Measurements from ENCODE around the gene HS3ST3A1.

HS3ST3A1 gene

DNA sequence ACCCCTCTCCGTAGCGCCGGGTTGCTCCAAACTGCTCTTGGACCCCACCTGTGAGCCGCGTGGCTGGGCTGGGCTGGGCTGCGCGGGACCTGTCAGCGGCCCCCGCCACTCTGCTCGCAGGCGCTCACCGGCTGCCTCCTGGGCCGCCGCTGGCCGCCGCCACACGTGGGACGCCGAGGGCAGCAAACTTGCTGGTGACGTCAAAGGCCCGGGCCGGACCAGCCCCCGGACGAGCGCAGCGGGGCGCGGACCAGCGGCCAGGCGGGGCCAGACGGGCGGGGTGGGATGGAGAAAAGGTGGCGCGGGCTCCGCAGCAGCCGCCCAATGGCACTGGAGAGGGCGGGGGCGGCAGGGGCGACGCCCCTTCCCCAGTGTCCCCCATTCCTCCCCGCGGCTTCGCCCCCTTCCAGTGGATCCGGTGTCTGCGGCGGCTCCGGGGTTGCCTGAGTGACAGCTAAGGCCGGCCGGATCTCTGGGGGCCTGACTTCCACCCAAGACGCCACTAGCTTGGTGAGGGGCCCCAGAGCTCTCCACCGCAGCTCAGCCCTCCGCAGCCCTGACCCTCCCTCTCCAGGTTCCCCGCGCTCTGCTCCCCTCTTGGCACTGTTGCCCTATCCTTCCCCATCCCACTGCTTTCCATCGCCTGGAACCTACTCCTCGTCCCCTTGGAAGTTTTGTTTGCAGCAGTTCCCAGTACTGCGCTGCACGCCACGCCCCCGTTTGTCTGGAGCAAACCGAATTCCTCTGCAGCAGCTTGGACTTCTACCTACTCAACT is at the start of gene HS3ST3A1:
Gene HS3ST3A1, minus strand, starts transcription at position 154 of the 776 bp plus-strand sequence. CDS start 800 bp downstream, outside the sequence.
- peak within 1 kb of the TSS; percentile 72 for H3K4me3 ChIP-seq (ENCODE audit: low read length)
- no peaks in the 10 kb centered on the region for H3K9me3 ChIP-seq (ENCODE audit: control insufficient read depth, low read depth, low read length)
- H3K36me3 ChIP-seq (ENCODE audit: control insufficient read depth, low read depth, low read length), result no peaks in the 10 kb centered on the region
- H3K4me1 ChIP-seq (ENCODE audit: control insufficient read depth, low read depth, low read length), result peaks cover 11% of the 10 kb centered on the region
- H3K27ac ChIP-seq (ENCODE audit: low read length), result no peak within 1 kb of the TSS
- peak within 1 kb of the TSS; percentile 43 for H3K9ac ChIP-seq (ENCODE audit: low read length)
- peaks cover 33% of the 10 kb centered on the region for H3K27me3 ChIP-seq (ENCODE audit: control insufficient read depth, insufficient read depth, low read length)

GRCh38 chr17:13650096-13650675 is 48.5 kb upstream of the HS3ST3A1 start:
- Histone ChIP-seq H3K36me3 (ENCODE audit: control insufficient read depth, low read depth, low read length) (no peaks in the 10 kb centered on the region), H3K9ac (ENCODE audit: low read length) (no peak overlapping the region), H3K4me3 (ENCODE audit: low read length) (no peak overlapping the region), H3K4me1 (ENCODE audit: control insufficient read depth, low read depth, low read length) (no peaks in the 10 kb centered on the region), H3K27ac (ENCODE audit: low read length) (no peak overlapping the region), H3K27me3 (ENCODE audit: control insufficient read depth, insufficient read depth, low read length) (no peaks in the 10 kb centered on the region), H3K9me3 (ENCODE audit: control insufficient read depth, low read depth, low read length) (no peaks in the 10 kb centered on the region)

- H3K4me3 ChIP-seq (ENCODE audit: low read length), result no peak overlapping the region
Measured at GRCh38 chr17:13647543-13648021, 45.9 kb upstream of the HS3ST3A1 start.

GRCh38 chr17:13646969-13647542 is 45.3 kb upstream of the HS3ST3A1 start:
- H3K4me1 ChIP-seq (ENCODE audit: control insufficient read depth, low read depth, low read length), result peaks cover 10% of the 10 kb centered on the region

More at GRCh38 chr17:13647543-13648021, 45.9 kb upstream of the HS3ST3A1 start:
- peaks cover 10% of the 10 kb centered on the region for H3K4me1 ChIP-seq (ENCODE audit: control insufficient read depth, low read depth, low read length)
- no peaks in the 10 kb centered on the region for H3K36me3 ChIP-seq (ENCODE audit: control insufficient read depth, low read depth, low read length)
- no peaks in the 10 kb centered on the region for H3K27me3 ChIP-seq (ENCODE audit: control insufficient read depth, insufficient read depth, low read length)
- no peaks in the 10 kb centered on the region for H3K9me3 ChIP-seq (ENCODE audit: control insufficient read depth, low read depth, low read length)
- H3K9ac ChIP-seq (ENCODE audit: low read length), result no peak overlapping the region
- no peak overlapping the region for H3K27ac ChIP-seq (ENCODE audit: low read length)

DNA sequence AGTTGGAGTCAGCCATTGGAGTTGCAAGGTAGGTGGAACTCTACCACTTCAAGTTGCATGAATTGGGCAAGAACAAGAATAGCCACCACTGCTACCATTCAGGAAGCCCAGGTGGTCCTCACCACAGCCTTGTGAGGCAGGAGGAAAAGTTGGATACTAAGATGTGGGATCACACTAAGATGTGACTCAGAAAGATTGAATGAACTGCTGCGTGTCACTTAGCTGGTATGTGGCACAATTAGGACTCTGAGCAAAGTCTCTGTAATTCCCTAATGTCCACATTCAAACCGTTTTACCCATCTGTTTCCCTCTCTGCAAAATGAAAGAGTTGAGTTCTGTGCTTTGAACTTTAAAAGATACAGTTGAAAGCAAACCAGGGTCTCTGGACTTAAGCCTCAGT is 44.7 kb upstream of the HS3ST3A1 start:
- Histone ChIP-seq H3K9me3 (ENCODE audit: control insufficient read depth, low read depth, low read length) (no peaks in the 10 kb centered on the region), H3K27ac (ENCODE audit: low read length) (no peak overlapping the region), H3K4me3 (ENCODE audit: low read length) (no peak overlapping the region), H3K27me3 (ENCODE audit: control insufficient read depth, insufficient read depth, low read length) (no peaks in the 10 kb centered on the region), H3K9ac (ENCODE audit: low read length) (no peak overlapping the region), H3K4me1 (ENCODE audit: control insufficient read depth, low read depth, low read length) (peaks cover 10% of the 10 kb centered on the region), H3K36me3 (ENCODE audit: control insufficient read depth, low read depth, low read length) (no peaks in the 10 kb centered on the region)

More at GRCh38 chr17:13646969-13647542, 45.3 kb upstream of the HS3ST3A1 start:
- no peak overlapping the region for H3K4me3 ChIP-seq (ENCODE audit: low read length)
- no peak overlapping the region for H3K27ac ChIP-seq (ENCODE audit: low read length)
- no peaks in the 10 kb centered on the region for H3K9me3 ChIP-seq (ENCODE audit: control insufficient read depth, low read depth, low read length)
- H3K36me3 ChIP-seq (ENCODE audit: control insufficient read depth, low read depth, low read length), result no peaks in the 10 kb centered on the region
- H3K9ac ChIP-seq (ENCODE audit: low read length), result no peak overlapping the region
- no peaks in the 10 kb centered on the region for H3K27me3 ChIP-seq (ENCODE audit: control insufficient read depth, insufficient read depth, low read length)

- H3K9ac ChIP-seq (ENCODE audit: low read length), result no peak overlapping the region
- H3K4me3 ChIP-seq (ENCODE audit: low read length), result no peak overlapping the region
- H3K27me3 ChIP-seq (ENCODE audit: control insufficient read depth, insufficient read depth, low read length), result no peaks in the 10 kb centered on the region
- no peak overlapping the region for H3K27ac ChIP-seq (ENCODE audit: low read length)
- peaks cover 35% of the 10 kb centered on the region for H3K4me1 ChIP-seq (ENCODE audit: control insufficient read depth, low read depth, low read length)
- no peaks in the 10 kb centered on the region for H3K36me3 ChIP-seq (ENCODE audit: control insufficient read depth, low read depth, low read length)
- no peaks in the 10 kb centered on the region for H3K9me3 ChIP-seq (ENCODE audit: control insufficient read depth, low read depth, low read length)
Measured at GRCh38 chr17:13643180-13643579, 41.5 kb upstream of the HS3ST3A1 start.

- no peak overlapping the region for H3K9ac ChIP-seq (ENCODE audit: low read length)
Measured at GRCh38 chr17:13642188-13642587, 40.5 kb upstream of the HS3ST3A1 start.

GRCh38 chr17:13640551-13640950 is 38.8 kb upstream of the HS3ST3A1 start:
- H3K27me3 ChIP-seq (ENCODE audit: control insufficient read depth, insufficient read depth, low read length), result no peaks in the 10 kb centered on the region
- no peaks in the 10 kb centered on the region for H3K9me3 ChIP-seq (ENCODE audit: control insufficient read depth, low read depth, low read length)
- H3K9ac ChIP-seq (ENCODE audit: low read length), result peak overlapping the region; percentile 7
- no peaks in the 10 kb centered on the region for H3K36me3 ChIP-seq (ENCODE audit: control insufficient read depth, low read depth, low read length)
- H3K4me3 ChIP-seq (ENCODE audit: low read length), result no peak overlapping the region
- no peak overlapping the region for H3K27ac ChIP-seq (ENCODE audit: low read length)
- H3K4me1 ChIP-seq (ENCODE audit: control insufficient read depth, low read depth, low read length), result peaks cover 35% of the 10 kb centered on the region

More at GRCh38 chr17:13642188-13642587, 40.5 kb upstream of the HS3ST3A1 start:
- Histone ChIP-seq H3K4me1 (ENCODE audit: control insufficient read depth, low read depth, low read length) (peaks cover 35% of the 10 kb centered on the region), H3K27ac (ENCODE audit: low read length) (no peak overlapping the region), H3K9me3 (ENCODE audit: control insufficient read depth, low read depth, low read length) (no peaks in the 10 kb centered on the region), H3K4me3 (ENCODE audit: low read length) (no peak overlapping the region), H3K36me3 (ENCODE audit: control insufficient read depth, low read depth, low read length) (no peaks in the 10 kb centered on the region), H3K27me3 (ENCODE audit: control insufficient read depth, insufficient read depth, low read length) (no peaks in the 10 kb centered on the region)

DNA sequence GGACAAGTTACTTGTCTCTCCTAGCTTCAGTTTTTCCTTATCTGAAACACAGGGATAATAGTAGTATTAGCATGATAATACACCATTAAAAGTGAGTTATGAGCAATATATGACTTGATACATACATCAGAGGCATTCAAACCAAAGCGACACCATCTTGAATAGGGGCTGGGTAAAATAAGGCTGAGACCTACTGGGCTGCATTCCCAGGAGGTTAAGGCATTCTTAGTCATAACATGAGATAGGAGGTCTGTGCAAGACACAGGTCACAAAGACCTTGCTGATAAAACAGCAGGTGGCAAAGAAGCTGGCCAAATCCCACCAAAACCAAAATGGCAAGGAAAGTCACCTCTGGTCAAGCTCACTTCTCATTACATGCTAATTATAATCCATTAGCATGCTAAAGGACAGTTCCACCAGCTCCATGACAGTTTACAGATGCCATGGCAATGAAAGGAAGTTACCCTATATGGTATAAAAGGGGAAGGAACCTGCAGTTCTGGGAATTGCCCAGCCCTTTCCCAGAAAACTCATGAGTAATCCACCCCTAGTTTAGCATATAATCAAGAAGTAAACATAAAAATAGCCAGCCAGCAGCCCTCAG is 37.2 kb upstream of the HS3ST3A1 start:
- H3K4me1 ChIP-seq (ENCODE audit: control insufficient read depth, low read depth, low read length), result peaks cover 35% of the 10 kb centered on the region
- H3K9ac ChIP-seq (ENCODE audit: low read length), result no peak overlapping the region
- no peak overlapping the region for H3K4me3 ChIP-seq (ENCODE audit: low read length)
- H3K27ac ChIP-seq (ENCODE audit: low read length), result no peak overlapping the region
- H3K9me3 ChIP-seq (ENCODE audit: control insufficient read depth, low read depth, low read length), result no peaks in the 10 kb centered on the region
- H3K36me3 ChIP-seq (ENCODE audit: control insufficient read depth, low read depth, low read length), result no peaks in the 10 kb centered on the region
- no peaks in the 10 kb centered on the region for H3K27me3 ChIP-seq (ENCODE audit: control insufficient read depth, insufficient read depth, low read length)

DNA sequence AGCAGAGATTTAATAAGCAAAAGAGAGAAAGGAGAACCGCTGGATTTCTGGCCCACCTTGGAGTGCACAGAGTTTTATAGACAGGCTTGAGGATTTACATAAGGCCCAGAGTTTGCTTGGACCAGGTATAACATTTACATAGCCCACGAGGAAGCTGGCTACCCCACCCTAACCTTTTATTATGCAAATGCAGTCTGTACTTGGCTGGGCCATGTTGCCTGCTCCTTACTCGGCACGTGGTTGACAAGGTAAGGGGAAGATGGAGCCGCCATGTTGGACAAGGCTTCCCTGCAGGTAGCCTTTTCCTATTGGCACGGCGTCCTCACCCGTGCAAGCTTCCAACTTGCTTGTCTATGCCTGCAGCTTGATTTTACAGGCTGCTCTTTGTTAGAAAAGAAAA is 35.2 kb upstream of the HS3ST3A1 start:
- no peak overlapping the region for H3K4me3 ChIP-seq (ENCODE audit: low read length)
- H3K9me3 ChIP-seq (ENCODE audit: control insufficient read depth, low read depth, low read length), result no peaks in the 10 kb centered on the region
- no peak overlapping the region for H3K9ac ChIP-seq (ENCODE audit: low read length)
- H3K4me1 ChIP-seq (ENCODE audit: control insufficient read depth, low read depth, low read length), result peaks cover 24% of the 10 kb centered on the region
- H3K36me3 ChIP-seq (ENCODE audit: control insufficient read depth, low read depth, low read length), result no peaks in the 10 kb centered on the region
- H3K27ac ChIP-seq (ENCODE audit: low read length), result no peak overlapping the region
- H3K27me3 ChIP-seq (ENCODE audit: control insufficient read depth, insufficient read depth, low read length), result no peaks in the 10 kb centered on the region

GRCh38 chr17:13635951-13636350 is 34.2 kb upstream of the HS3ST3A1 start:
- Histone ChIP-seq H3K9me3 (ENCODE audit: control insufficient read depth, low read depth, low read length) (no peaks in the 10 kb centered on the region), H3K27me3 (ENCODE audit: control insufficient read depth, insufficient read depth, low read length) (no peaks in the 10 kb centered on the region), H3K4me1 (ENCODE audit: control insufficient read depth, low read depth, low read length) (peaks cover 24% of the 10 kb centered on the region), H3K27ac (ENCODE audit: low read length) (no peak overlapping the region), H3K36me3 (ENCODE audit: control insufficient read depth, low read depth, low read length) (no peaks in the 10 kb centered on the region), H3K9ac (ENCODE audit: low read length) (no peak overlapping the region), H3K4me3 (ENCODE audit: low read length) (no peak overlapping the region)
